KMS-11 (cell line): ENCODE results near the gene ZBTB38.

Experiments
- H2AFZ ChIP-seq: fragments of 200-600 bp; sonication (generic); 2 replicates; pipeline ENCODE4 v1.6.1; 2016; ENCODE audit warnings: antibody characterized with exemption, mixed run types, low read depth
- H3K27ac ChIP-seq: fragments of 200-600 bp; sonication (generic); 2 replicates; pipeline ENCODE4 v1.6.1; 2016; ENCODE audit warnings: mild to moderate bottlenecking, mixed run types
- H3K27me3 ChIP-seq: fragments of 200-600 bp; sonication (generic); 2 replicates; pipeline ENCODE4 v1.6.1; 2017; ENCODE audit warnings: mild to moderate bottlenecking, low read depth, mixed run types, moderate library complexity; ENCODE audit not compliant: insufficient read depth
- H3K36me3 ChIP-seq: fragments of 200-600 bp; sonication (generic); 2 replicates; pipeline ENCODE4 v1.6.1; 2017; ENCODE audit warnings: mild to moderate bottlenecking, mixed run types; ENCODE audit not compliant: insufficient read depth
- H3K4me1 ChIP-seq: fragments of 200-600 bp; sonication (generic); 2 replicates; pipeline ENCODE4 v1.6.1; 2016; ENCODE audit warnings: mild to moderate bottlenecking, low read depth, mixed run types; ENCODE audit not compliant: poor library complexity, severe bottlenecking
- H3K4me2 ChIP-seq: fragments of 200-600 bp; sonication (generic); 2 replicates; pipeline ENCODE4 v1.7.0; 2016; ENCODE audit warnings: mild to moderate bottlenecking, mixed run types
- H3K4me3 ChIP-seq: fragments of 200-600 bp; sonication (generic); IDR thresholded peaks from 2 replicates; pipeline ENCODE4 v1.6.1; 2017; ENCODE audit warnings: low read depth, low read length, mixed read lengths; ENCODE audit not compliant: insufficient read depth
- H3K79me2 ChIP-seq: fragments of 200-600 bp; sonication (generic); 2 replicates; pipeline ENCODE4 v1.6.1; 2016; ENCODE audit warnings: low read depth, mixed run types; ENCODE audit not compliant: insufficient read depth
- H3K9ac ChIP-seq: fragments of 200-600 bp; sonication (generic); 2 replicates; pipeline ENCODE4 v1.6.1; 2016; ENCODE audit warnings: mild to moderate bottlenecking, mixed run types
- H4K20me1 ChIP-seq: fragments of 200-600 bp; sonication (generic); 2 replicates; pipeline ENCODE4 v1.6.1; 2016; ENCODE audit warnings: mild to moderate bottlenecking, mixed run types; ENCODE audit not compliant: insufficient read depth
- CTCF ChIP-seq: fragments of 200-600 bp; sonication (generic); conservative IDR thresholded peaks from 2 replicates; pipeline ENCODE4 v1.6.1; 2017; ENCODE audit warnings: low read depth, mild to moderate bottlenecking, antibody characterized with exemption, low read length, moderate library complexity, mixed read lengths

The ZBTB38 gene

GRCh38 chr3:141389703-141390102 lies 21.4 kb downstream of the ZBTB38 start:
- H3K79me2 ChIP-seq, result peaks cover 100% of the 10 kb centered on the region
- H3K4me2 ChIP-seq, result peak overlapping the region; percentile 99
- peak overlapping the region; percentile 98 for H3K4me3 ChIP-seq
- H3K36me3 ChIP-seq, result peaks cover 37% of the 10 kb centered on the region; the same call in 1 of the 2 replicates
- no peaks in the 10 kb centered on the region for H3K27me3 ChIP-seq
- H3K9ac ChIP-seq, result peak overlapping the region; percentile 98
- H3K4me1 ChIP-seq, result peaks cover 65% of the 10 kb centered on the region
- H2AFZ ChIP-seq, result no peak overlapping the region
- no peak for TF ChIP-seq CTCF
- H4K20me1 ChIP-seq, result no peaks in the 10 kb centered on the region
- peak overlapping the region; percentile 99 for H3K27ac ChIP-seq

GRCh38 chr3:141390747-141391146 lies 22.4 kb downstream of the ZBTB38 start:
- Histone ChIP-seq H2AFZ (no peak overlapping the region), H3K9ac (peak overlapping the region; percentile 98), H4K20me1 (no peaks in the 10 kb centered on the region), H3K4me3 (no peak overlapping the region), H3K36me3 (peaks cover 46% of the 10 kb centered on the region; the same call in 1 of the 2 replicates), H3K4me2 (peak overlapping the region; percentile 99), H3K4me1 (peaks cover 65% of the 10 kb centered on the region), H3K27ac (peak overlapping the region; percentile 99), H3K79me2 (peaks cover 100% of the 10 kb centered on the region), H3K27me3 (no peaks in the 10 kb centered on the region)
- no peak for TF ChIP-seq CTCF

GRCh38 chr3:141391298-141391990 lies 23.1 kb downstream of the ZBTB38 start:
- H3K4me3 ChIP-seq, result peak overlapping the region; percentile 4
- H3K79me2 ChIP-seq, result peaks cover 100% of the 10 kb centered on the region
- peaks cover 53% of the 10 kb centered on the region; the same call in 1 of the 2 replicates for H3K36me3 ChIP-seq
- peak; percentile 25; the same call in 1 of the 2 replicates for TF ChIP-seq CTCF
- peaks cover 68% of the 10 kb centered on the region for H3K4me1 ChIP-seq
- peak overlapping the region; percentile 99 for H3K27ac ChIP-seq
- H2AFZ ChIP-seq, result no peak overlapping the region
- H3K9ac ChIP-seq, result peak overlapping the region; percentile 98
- peak overlapping the region; percentile 99 for H3K4me2 ChIP-seq
- no peaks in the 10 kb centered on the region for H3K27me3 ChIP-seq
- H4K20me1 ChIP-seq, result no peaks in the 10 kb centered on the region

- Histone ChIP-seq H3K27ac (peak overlapping the region; percentile 99), H4K20me1 (no peaks in the 10 kb centered on the region), H3K9ac (peak overlapping the region; percentile 98; the same call in 1 of the 2 replicates), H3K27me3 (no peaks in the 10 kb centered on the region), H3K79me2 (peaks cover 100% of the 10 kb centered on the region), H2AFZ (no peak overlapping the region), H3K4me1 (peaks cover 73% of the 10 kb centered on the region), H3K4me2 (peak overlapping the region; percentile 99), H3K36me3 (peaks cover 58% of the 10 kb centered on the region; the same call in 1 of the 2 replicates), H3K4me3 (peak overlapping the region; percentile 4)
- TF ChIP-seq CTCF, result no peak
Observed at GRCh38 chr3:141391991-141392316, 23.6 kb downstream of the ZBTB38 start.
